ENCODE measurements around the gene SH2D3C. TPM values are rescaled to one million over a fixed set of nuclear protein-coding genes. Genes with fewer than 3 reads are reported as not detected.

Gene SH2D3C
- total RNA-seq, 4 donors from 2014 or later: 2.6 to 10.1 (median 3.9) TPM

DNA sequence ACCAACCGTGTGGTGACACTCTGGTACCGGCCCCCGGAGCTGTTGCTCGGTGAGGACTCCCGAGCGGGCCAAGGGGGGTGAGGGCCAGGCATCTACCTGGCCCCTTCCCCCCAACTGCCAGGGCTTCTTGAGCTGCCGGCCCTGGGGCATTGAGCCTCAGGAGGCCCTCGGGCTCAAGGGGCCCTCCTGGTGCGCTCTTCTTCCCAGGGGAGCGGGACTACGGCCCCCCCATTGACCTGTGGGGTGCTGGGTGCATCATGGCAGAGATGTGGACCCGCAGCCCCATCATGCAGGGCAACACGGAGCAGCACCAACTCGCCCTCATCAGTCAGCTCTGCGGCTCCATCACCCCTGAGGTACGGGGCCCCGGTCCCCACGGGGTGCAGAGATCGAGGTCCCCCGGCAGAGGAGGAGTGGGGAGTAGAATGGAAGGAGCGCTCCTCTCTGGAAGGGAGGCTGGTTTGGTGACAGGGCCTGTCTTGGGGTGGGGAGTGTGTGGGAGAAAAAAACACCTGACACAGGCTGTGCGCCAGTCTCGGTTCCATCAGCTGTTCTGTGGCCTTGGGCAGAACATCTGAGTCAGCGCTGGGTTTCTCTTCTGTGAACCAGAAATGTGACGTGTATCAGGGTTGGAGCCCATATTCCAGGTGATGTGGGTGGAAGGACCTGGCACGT is 10.0 kb upstream of the SH2D3C start:
- H3K27ac ChIP-seq: no peak overlapping the region
- in situ Hi-C loops (cut with MboI; ENCODE audit: low pct_ligation_motif_present in 1 of 4, low pct_unique_long_range_greater_than_20kb in 1 of 4, low sequenced_read_pairs in 3 of 4): loop anchor here in 1 of 4 donors (25.0 kb wide), 1 partner anchor 124 kb away; the partner anchor contains the start of gene ST6GALNAC4
- TF ChIP-seq EP300 (IDR thresholded peaks at IDR 0.05; ENCODE audit: low read depth) (no peak), POLR2AphosphoS5 (IDR thresholded peaks at IDR 0.05) (no peak), POLR2A (IDR thresholded peaks at IDR 0.05) (no peak)
- TF ChIP-seq, protein P1, sequence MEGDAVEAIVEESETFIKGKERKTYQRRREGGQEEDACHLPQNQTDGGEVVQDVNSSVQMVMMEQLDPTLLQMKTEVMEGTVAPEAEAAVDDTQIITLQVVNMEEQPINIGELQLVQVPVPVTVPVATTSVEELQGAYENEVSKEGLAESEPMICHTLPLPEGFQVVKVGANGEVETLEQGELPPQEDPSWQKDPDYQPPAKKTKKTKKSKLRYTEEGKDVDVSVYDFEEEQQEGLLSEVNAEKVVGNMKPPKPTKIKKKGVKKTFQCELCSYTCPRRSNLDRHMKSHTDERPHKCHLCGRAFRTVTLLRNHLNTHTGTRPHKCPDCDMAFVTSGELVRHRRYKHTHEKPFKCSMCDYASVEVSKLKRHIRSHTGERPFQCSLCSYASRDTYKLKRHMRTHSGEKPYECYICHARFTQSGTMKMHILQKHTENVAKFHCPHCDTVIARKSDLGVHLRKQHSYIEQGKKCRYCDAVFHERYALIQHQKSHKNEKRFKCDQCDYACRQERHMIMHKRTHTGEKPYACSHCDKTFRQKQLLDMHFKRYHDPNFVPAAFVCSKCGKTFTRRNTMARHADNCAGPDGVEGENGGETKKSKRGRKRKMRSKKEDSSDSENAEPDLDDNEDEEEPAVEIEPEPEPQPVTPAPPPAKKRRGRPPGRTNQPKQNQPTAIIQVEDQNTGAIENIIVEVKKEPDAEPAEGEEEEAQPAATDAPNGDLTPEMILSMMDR (IDR thresholded peaks at IDR 0.05): no peak
- intact Hi-C loops (cut with DNase I; ENCODE audit: low total_unique reads): no loop called here
- H3K9me3 ChIP-seq: no peaks in the 10 kb centered on the region
- WGBS, 2 donors (ENCODE audit: low coverage in 1 of 2): 87 to 90% methylated on average over 8 to 26 of the region's 26 CpGs
- DNase-seq: no peak
- H3K4me3 ChIP-seq: no peak overlapping the region
- H3K27me3 ChIP-seq: no peaks in the 10 kb centered on the region
- peaks cover 0 to 48% (median 23%) of the 10 kb centered on the region in 4 donors for H3K36me3 ChIP-seq
- peaks cover 10 to 29% (median 14%) of the 10 kb centered on the region in 4 donors for H3K4me1 ChIP-seq

DNA sequence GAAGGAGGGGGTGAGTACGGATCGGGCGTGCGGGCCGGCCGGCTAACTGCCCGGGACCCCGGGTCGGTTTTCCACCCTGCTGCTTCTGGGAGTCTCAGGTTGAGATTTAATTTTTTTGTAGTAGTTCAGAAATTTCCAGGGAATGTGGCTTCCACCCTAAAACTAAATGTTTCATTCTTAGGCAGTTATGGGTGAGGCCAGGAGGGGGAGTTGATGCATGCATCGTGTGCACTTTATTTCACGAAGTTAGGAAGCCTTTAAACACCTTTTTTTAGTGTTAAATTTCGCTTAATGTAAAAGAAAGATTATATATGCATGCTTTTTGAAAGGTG is 8.3 kb upstream of the SH2D3C start:
- Histone ChIP-seq H3K9me3 (no peaks in the 10 kb centered on the region), H3K4me3 (peak overlapping the region; percentile 90 to 100 (median 98)), H3K4me1 (peaks cover 10 to 29% (median 14%) of the 10 kb centered on the region in 4 donors), H3K27ac (peak overlapping the region; percentile 96 to 99 (median 96)), H3K36me3 (peaks cover 0 to 41% (median 21%) of the 10 kb centered on the region in 4 donors), H3K27me3 (no peaks in the 10 kb centered on the region)
- in situ Hi-C loops (cut with MboI; ENCODE audit: low pct_ligation_motif_present in 1 of 4, low pct_unique_long_range_greater_than_20kb in 1 of 4, low sequenced_read_pairs in 3 of 4) (loop anchor here in 1 of 4 donors (25.0 kb wide), 1 partner anchor 126 kb away; the partner anchor contains the start of gene ST6GALNAC4), intact Hi-C loops (cut with DNase I; ENCODE audit: low total_unique reads) (no loop called here)
- TF ChIP-seq, protein P1 (IDR thresholded peaks at IDR 0.05): peak; percentile 20 to 65 (median 35)
- no peak for TF ChIP-seq POLR2A (IDR thresholded peaks at IDR 0.05)
- 2 to 3% methylated on average over 3 to 12 of the region's 12 CpGs for WGBS, 2 donors (ENCODE audit: low coverage in 1 of 2)
- no peak for DNase-seq

DNA sequence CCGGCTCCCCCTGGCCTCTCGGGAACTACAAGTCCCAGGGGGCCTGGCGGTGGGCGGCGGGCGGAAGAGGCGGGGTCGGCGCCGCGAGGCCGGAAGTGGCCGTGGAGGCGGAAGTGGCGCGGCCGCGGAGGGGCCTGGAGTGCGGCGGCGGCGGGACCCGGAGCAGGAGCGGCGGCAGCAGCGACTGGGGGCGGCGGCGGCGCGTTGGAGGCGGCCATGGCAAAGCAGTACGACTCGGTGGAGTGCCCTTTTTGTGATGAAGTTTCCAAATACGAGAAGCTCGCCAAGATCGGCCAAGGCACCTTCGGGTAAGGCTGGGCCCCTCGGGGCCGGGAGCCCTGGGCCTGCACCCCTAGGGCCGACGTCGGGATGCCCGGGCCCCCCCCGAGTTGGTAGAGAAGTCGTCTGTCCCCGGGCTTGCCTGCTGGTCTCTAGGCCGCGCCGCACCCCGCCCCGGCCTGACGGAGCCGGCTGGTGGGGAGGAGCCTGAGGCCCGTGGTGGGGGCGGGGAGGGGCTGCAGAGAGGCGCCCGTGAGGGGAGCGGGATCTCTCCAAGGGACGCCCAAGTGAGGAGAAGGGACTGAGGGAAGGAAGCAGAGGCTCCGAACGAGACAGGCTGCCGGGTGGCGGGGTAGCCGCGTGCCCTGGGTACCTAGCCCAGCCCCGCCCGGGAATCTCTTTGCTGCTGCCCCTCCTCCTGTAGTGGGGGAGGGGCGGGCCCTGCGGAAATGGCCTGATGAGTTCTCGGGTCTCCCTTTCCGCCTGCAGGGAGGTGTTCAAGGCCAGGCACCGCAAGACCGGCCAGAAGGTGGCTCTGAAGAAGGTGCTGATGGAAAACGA is 7.7 kb upstream of the SH2D3C start, which contains the start of gene CDK9:
Gene CDK9, plus strand, starts transcription at position 102 of the 840 bp plus-strand sequence. Its CDS starts 115 bp downstream, at position 217.
- Histone ChIP-seq H3K4me3 (peak within 1 kb of the TSS; percentile 90 to 100 (median 98)), H3K27ac (peak within 1 kb of the TSS; percentile 96 to 99 (median 96)), H3K36me3 (peaks cover 0 to 38% (median 19%) of the 10 kb centered on the region in 4 donors), H3K9me3 (no peaks in the 10 kb centered on the region), H3K27me3 (no peaks in the 10 kb centered on the region), H3K4me1 (peaks cover 10 to 29% (median 14%) of the 10 kb centered on the region in 4 donors)
- TF ChIP-seq, protein P1 (IDR thresholded peaks at IDR 0.05): no peak
- TF ChIP-seq POLR2AphosphoS5 (IDR thresholded peaks at IDR 0.05) (peak; percentile 81 to 91 (median 88)), POLR2A (IDR thresholded peaks at IDR 0.05) (peak; percentile 75)
- DNase-seq: peak; percentile 94
- WGBS, 2 donors (ENCODE audit: low coverage in 1 of 2): 0% methylated on average over 61 of the region's 75 CpGs; no CpG with 5 or more reads in 1 of the 2 donors
- intact Hi-C loops (cut with DNase I; ENCODE audit: low total_unique reads): loop anchor here (2.0 kb wide), 1 partner anchor 49 kb away; no protein-coding TSS in a partner anchor
- in situ Hi-C loops (cut with MboI; ENCODE audit: low pct_ligation_motif_present in 1 of 4, low pct_unique_long_range_greater_than_20kb in 1 of 4, low sequenced_read_pairs in 3 of 4): loop anchor here in 1 of 4 donors (25.0 kb wide), 1 partner anchor 126 kb away; the partner anchor contains the start of gene ST6GALNAC4

All from transverse colon (tissue), 4 donors.